HepG2 (cell line): Measurements from ENCODE around the gene WNK2. TPM values are rescaled to one million over a fixed set of nuclear protein-coding genes. Genes with fewer than 3 reads are reported as not detected.

Experiments used
- ATAC-seq: fragments of 200-7000 bp; cut with Tn5 transposase; 3 replicates; pipeline ENCODE4 v1.9.1; 2020; ENCODE audit warnings: mild to moderate bottlenecking, moderate library complexity
- BruUV-seq: library from RNA; stranded (reverse); fragments of 400-500 nt; replicated peaks from 2 replicates; lab custom pipeline; 2021; lab: Mats Ljungman, UMichigan
- CTCF ChIA-PET: fragments of 300-600 bp; formaldehyde crosslinking; extraction: SDS; loops from one replicate; lab custom pipeline; 2021; ENCODE audit warnings: low total read pairs, inconsistent platforms, low intra/inter-chr PET ratio; lab: Yijun Ruan, JAX
- POLR2A ChIA-PET: fragments of 350-600 bp; sonication (Branson Sonifier 250); formaldehyde crosslinking; loops from one replicate; lab custom pipeline; 2020; ENCODE audit warnings: antibody characterized with exemption, inconsistent platforms; lab: Yijun Ruan, JAX
- DNase-seq: peaks from one replicate; pipeline ENCODE4 v3.0.0-alpha.2; 2015; ENCODE audit warnings: low spot score
- FAIRE-seq: peaks from 3 replicates; lab custom pipeline; 2011; peaks lifted over from hg19 to GRCh38; lab: Jason Lieb, UNC
- H2AFZ ChIP-seq: one replicate; pipeline ENCODE4 v1.6.1; 2011; ENCODE audit warnings: low read length, inconsistent platforms
- H3K27ac ChIP-seq: fragments of 300-600 bp; 3 replicates; pipeline ENCODE4 v1.8.0; 2011; ENCODE audit warnings: mixed run types, mild to moderate bottlenecking, mixed read lengths, low read length, inconsistent platforms; ENCODE audit not compliant: insufficient read depth; ENCODE audit errors: extremely low read length
- H3K27me3 ChIP-seq, 2 experiments: fragments of 200-600 bp in 1 of 2; 2 replicates in 1 of 2; 3 replicates in 1 of 2; pipeline versions ENCODE4 v1.6.0 to v1.8.0; 2011; ENCODE audit warnings: low read length in 2 of 2, mild to moderate bottlenecking in 2 of 2, moderate library complexity in 2 of 2, inconsistent platforms in 1 of 2; ENCODE audit not compliant: insufficient read depth in 2 of 2, control insufficient read depth in 1 of 2
- H3K36me3 ChIP-seq, 2 experiments: fragments of 200-600 bp in 1 of 2; replicated peaks in 1 of 2; 2 replicates in 1 of 2; 3 replicates in 1 of 2; pipeline versions ENCODE4 v1.5.1 to v1.8.0; 2011; ENCODE audit warnings: low read length in 2 of 2, inconsistent platforms in 1 of 2; ENCODE audit not compliant: insufficient read depth in 2 of 2, control insufficient read depth in 1 of 2
- H3K4me1 ChIP-seq: 2 replicates; pipeline ENCODE4 v1.5.1; 2012; ENCODE audit warnings: low read length, inconsistent platforms; ENCODE audit not compliant: insufficient read depth
- H3K4me2 ChIP-seq: 2 replicates; pipeline ENCODE4 v1.6.0; 2011; ENCODE audit warnings: low read depth, low read length, inconsistent platforms
- H3K4me3 ChIP-seq, 3 experiments: fragments of 200-600 bp in 1 of 3; sonication (generic), shearing (Covaris generic) in 1 of 3; replicated peaks in 1 of 3; 2 replicates each; pipeline ENCODE4 v1.5.1; 2011 to 2016; ENCODE audit warnings: low read length in 3 of 3, inconsistent platforms in 2 of 3, low read depth in 2 of 3, mild to moderate bottlenecking in 2 of 3, control low read depth in 1 of 3, mixed read lengths in 1 of 3; ENCODE audit not compliant: insufficient read depth in 1 of 3
- H3K79me2 ChIP-seq: one replicate; pipeline ENCODE4 v1.6.1; 2011; ENCODE audit warnings: low read length, inconsistent platforms; ENCODE audit not compliant: insufficient read depth
- H3K9ac ChIP-seq: 2 replicates; pipeline ENCODE4 v1.6.0; 2011; ENCODE audit warnings: mild to moderate bottlenecking, low read depth, low read length, inconsistent platforms; ENCODE audit not compliant: insufficient read depth
- H3K9me3 ChIP-seq: 2 replicates; pipeline ENCODE4 v1.5.1; 2012; ENCODE audit warnings: mild to moderate bottlenecking, low read length
- H4K20me1 ChIP-seq: 2 replicates; pipeline ENCODE4 v1.6.0; 2011; ENCODE audit warnings: inconsistent platforms, mild to moderate bottlenecking, low read length, moderate library complexity; ENCODE audit not compliant: insufficient read depth
- ATF7-NPFF ChIP-seq: sonication (generic); formaldehyde crosslinking; IDR thresholded peaks from 2 replicates; pipeline ENCODE4 v1.8.1; 2023; ENCODE audit warnings: mild to moderate bottlenecking, low read depth, missing genetic modification reagents, moderate library complexity
- GATA4 ChIP-seq: sonication (generic); IDR thresholded peaks from 2 replicates; pipeline ENCODE4 v1.6.1; 2016; ENCODE audit warnings: antibody characterized with exemption, low read depth, borderline replicate concordance
- IRF1 ChIP-seq: sonication (generic); formaldehyde crosslinking; IDR thresholded peaks from 2 replicates; pipeline ENCODE4 v1.4.0; 2020; ENCODE audit warnings: low read depth, mild to moderate bottlenecking, missing genetic modification reagents
- JUNB ChIP-seq: sonication (generic); formaldehyde crosslinking; IDR thresholded peaks from 2 replicates; pipeline ENCODE4 v1.8.0; 2022; ENCODE audit warnings: missing genetic modification reagents, mild to moderate bottlenecking, borderline replicate concordance
- MXD3 ChIP-seq: IDR thresholded peaks from 2 replicates; pipeline ENCODE4 v1.6.1; 2016; ENCODE audit warnings: mild to moderate bottlenecking, missing biosample characterization, missing genetic modification reagents
- PRDM15 ChIP-seq: sonication (generic); formaldehyde crosslinking; IDR thresholded peaks from 2 replicates; pipeline ENCODE4 v1.4.0; 2020; ENCODE audit warnings: missing genetic modification reagents
- ZNF687 ChIP-seq: sonication (generic); formaldehyde crosslinking; IDR thresholded peaks from 2 replicates; pipeline ENCODE4 v1.5.1; 2020; ENCODE audit warnings: mild to moderate bottlenecking, missing genetic modification reagents, moderate library complexity
- WGBS: methylation state at CpG from one replicate; pipeline ENCODE4 v1.1.6; 2017; ENCODE audit warnings: low lambda C conversion rate; 5-methylcytosine and 5-hydroxymethylcytosine counted together
- in situ Hi-C: cut with HindIII; loops from 2 replicates; pipeline ENCODE4 v1.10.0; 2017; ENCODE audit warnings: low pct_unique_long_range_greater_than_20kb; ENCODE audit not compliant: extremely low pct_ligation_motif_present
- intact Hi-C: fragments of 100-400 bp; cut with micrococcal nuclease; formaldehyde crosslinking; loops from one replicate; pipeline ENCODE4 v1.10.0; 2022; ENCODE audit not compliant: unreplicated experiment
- polyA plus RNA-seq, 8 experiments: library from polyadenylated mRNA; depleted of rRNA in 3 of 8; stranded (reverse) in 7 of 8; unstranded in 1 of 8; fragments of >200 nt; fragmentation: Illumina TruSeq in 4 of 8; extraction: Trizol in 4 of 8; gene quantifications; 2 replicates each; pipeline versions ENCODE4 v1.2.1 to v1.2.3, GENCODE V29; 2011 to 2016; ENCODE audit warnings: low read depth in 4 of 8, missing spikeins in 1 of 8, mixed read lengths in 1 of 8; ENCODE audit not compliant: insufficient read depth in 1 of 8
- total RNA-seq, 5 experiments: library from RNA; depleted of rRNA; stranded (reverse); fragments of >200 nt; fragmentation: Illumina TruSeq; extraction: Trizol; gene quantifications; 2 replicates each; pipeline ENCODE4 v1.2.3, GENCODE V29; 2016; ENCODE audit warnings: low read depth in 1 of 5

The WNK2 gene
- total and polyA plus RNA-seq, 2 of the 13 experiments (the other 11 are each of a cell fraction or from before 2014, with no cell fraction given) = 10.5 to 12.0 TPM

GRCh38 chr9:93198838-93199625 is 15.1 kb downstream of the WNK2 start:
- H3K9ac ChIP-seq = no peak overlapping the region
- 87% methylated on average over 13 of the region's 16 CpGs for WGBS
- FAIRE-seq (no peak), DNase-seq (no peak), ATAC-seq (no peak)
- in situ Hi-C loops (no loop called here), intact Hi-C loops (no loop called here)
- no peak overlapping the region for H3K4me3 ChIP-seq
- no peaks in the 10 kb centered on the region for H3K27me3 ChIP-seq
- ChIA-PET POLR2A (no interaction called here), CTCF (no interaction called here)
- peaks cover 74% of the 10 kb centered on the region for H3K79me2 ChIP-seq
- no peaks in the 10 kb centered on the region for H3K36me3 ChIP-seq
- no peak overlapping the region for H3K4me2 ChIP-seq
- no peak overlapping the region for H3K27ac ChIP-seq
- peaks cover 99% of the 10 kb centered on the region for H3K4me1 ChIP-seq
- BruUV-seq = no TSS peak
- H3K9me3 ChIP-seq = no peaks in the 10 kb centered on the region
- TF ChIP-seq ATF7-NPFF (CRISPR knock-in tag) = no peak
- no peak for TF ChIP-seq PRDM15 (CRISPR knock-in tag)
- TF ChIP-seq ZNF687 (CRISPR knock-in tag) = peak; percentile 41
- no peak for TF ChIP-seq MXD3 (CRISPR knock-in tag)
- no peak for TF ChIP-seq JUNB (CRISPR knock-in tag)
- TF ChIP-seq IRF1 (CRISPR knock-in tag) = no peak
- TF ChIP-seq GATA4 = no peak
- H4K20me1 ChIP-seq = no peaks in the 10 kb centered on the region
- no peak overlapping the region for H2AFZ ChIP-seq
